Stimulated activated CD4-positive, alpha-beta T cell treated with anti-CD3 and anti-CD28 coated beads, TNF-alpha, amount 100 ng/mL, for 48 hours (primary cell): ENCODE results near the gene HNRNPF.
A peak's percentile ranks its signal among the peaks of the same experiment; 100 is the strongest.
"Not testable (repeated sequence)": the region's sequence is repeated elsewhere in the genome, so short reads cannot be mapped to it uniquely, and the experiment has no call there.

Experiments
- DNase-seq, 3 donors: peaks; one replicate each; pipeline ENCODE4 v3.0.0-alpha.2; 2020; ENCODE audit warnings: low read depth in 3 of 3

HNRNPF gene, protein sequence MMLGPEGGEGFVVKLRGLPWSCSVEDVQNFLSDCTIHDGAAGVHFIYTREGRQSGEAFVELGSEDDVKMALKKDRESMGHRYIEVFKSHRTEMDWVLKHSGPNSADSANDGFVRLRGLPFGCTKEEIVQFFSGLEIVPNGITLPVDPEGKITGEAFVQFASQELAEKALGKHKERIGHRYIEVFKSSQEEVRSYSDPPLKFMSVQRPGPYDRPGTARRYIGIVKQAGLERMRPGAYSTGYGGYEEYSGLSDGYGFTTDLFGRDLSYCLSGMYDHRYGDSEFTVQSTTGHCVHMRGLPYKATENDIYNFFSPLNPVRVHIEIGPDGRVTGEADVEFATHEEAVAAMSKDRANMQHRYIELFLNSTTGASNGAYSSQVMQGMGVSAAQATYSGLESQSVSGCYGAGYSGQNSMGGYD

DNA sequence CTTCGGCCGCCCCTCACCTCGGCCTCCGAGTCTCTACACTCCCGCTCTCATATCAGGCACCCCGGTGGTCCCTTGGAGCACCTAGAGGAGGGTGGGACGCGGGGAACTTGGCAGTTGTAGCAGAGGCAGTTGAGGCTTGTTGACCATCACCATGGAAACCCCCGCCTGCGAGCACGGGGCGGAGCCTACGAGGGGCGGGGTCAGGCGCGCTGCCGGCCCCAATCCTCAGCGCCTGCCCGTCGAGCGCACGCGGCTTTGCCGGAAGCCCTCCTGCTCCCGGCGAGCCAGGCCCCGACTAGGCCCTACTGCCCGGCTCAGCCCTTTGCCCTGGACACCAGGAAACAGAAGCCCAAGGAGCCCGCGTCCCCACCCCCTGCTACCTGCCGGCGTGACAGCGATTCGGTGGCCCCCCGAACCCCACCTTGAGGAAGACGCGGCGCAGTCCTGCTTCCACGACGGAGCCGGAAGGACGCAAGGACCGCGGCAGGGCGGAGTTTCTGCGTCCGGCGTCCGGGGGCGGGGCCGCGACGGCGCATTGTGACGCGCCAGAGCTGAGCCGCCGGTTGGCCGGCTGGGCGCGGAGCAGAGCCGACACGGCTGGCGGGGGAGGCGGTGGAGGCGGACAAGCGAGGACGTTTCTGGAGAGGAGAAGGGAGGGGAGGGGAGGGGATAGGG, at the start of gene HNRNPF:
HNRNPF (minus strand) TSS at position 477 of the 675 bp plus-strand sequence. CDS start 21,302 bp downstream, outside the sequence.
- peak; percentile 87 to 95 (median 91) for DNase-seq

DNA sequence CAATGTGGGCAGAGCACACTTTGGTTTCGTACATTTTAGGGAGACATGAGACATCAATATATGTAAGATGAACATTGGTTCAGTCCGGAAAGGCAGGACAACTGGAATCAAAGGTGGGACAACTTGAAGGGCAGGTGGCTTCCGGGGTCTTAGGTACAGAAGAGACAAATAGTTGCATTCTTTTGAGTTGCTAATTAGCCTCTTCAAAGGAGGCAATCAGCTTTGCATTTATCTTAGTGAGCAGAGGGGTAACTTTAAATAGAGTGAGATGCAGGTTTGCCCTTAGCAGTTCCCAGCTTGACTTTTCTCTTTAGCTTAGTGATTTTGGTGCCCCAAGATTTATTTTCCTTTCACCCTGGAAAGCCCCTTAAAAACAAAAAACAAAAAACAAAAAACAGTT, 49.2 kb upstream of the HNRNPF start:
- DNase-seq: no peak

DNA sequence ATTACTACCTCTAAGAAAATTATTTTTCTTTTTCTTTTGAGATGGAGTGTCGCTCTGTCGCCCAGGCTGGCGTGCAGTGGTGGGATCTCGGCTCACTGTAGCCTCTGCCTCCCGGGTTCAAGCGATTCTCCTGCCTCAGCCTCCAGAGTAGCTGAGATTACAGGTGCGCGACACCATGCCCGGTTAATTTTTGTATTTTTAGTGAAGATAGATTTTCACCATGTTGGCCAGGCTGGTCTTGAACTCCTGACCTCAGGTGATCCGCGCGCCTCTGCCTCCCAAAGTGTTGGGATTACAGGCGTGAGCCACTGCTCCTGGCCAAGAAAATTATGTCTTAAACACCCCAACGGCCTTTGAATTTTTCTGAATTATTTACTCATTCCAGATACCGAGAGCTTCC, 47.6 kb upstream of the HNRNPF start:
- DNase-seq: not testable (repeated sequence)

DNA sequence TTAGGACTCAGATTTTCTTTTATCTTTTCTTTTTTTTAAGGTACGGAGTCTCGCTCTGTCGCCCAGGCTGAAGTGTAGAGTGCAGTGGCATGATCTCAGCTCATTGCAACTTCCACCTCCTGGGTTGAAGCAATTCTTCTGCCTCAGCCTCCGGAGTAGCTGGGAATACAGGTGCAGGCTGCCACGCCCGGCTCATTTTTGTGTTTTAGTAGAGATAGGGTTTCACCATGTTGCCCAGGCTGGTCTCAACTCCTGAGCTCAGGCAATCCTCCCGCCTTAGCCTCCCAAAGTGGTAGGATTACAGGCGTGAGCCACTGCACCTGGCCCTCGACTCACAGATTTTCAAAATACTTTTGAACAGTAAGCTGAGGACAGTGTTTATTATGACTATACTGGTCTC, 45.0 kb upstream of the HNRNPF start:
- not testable (repeated sequence) for DNase-seq

DNA sequence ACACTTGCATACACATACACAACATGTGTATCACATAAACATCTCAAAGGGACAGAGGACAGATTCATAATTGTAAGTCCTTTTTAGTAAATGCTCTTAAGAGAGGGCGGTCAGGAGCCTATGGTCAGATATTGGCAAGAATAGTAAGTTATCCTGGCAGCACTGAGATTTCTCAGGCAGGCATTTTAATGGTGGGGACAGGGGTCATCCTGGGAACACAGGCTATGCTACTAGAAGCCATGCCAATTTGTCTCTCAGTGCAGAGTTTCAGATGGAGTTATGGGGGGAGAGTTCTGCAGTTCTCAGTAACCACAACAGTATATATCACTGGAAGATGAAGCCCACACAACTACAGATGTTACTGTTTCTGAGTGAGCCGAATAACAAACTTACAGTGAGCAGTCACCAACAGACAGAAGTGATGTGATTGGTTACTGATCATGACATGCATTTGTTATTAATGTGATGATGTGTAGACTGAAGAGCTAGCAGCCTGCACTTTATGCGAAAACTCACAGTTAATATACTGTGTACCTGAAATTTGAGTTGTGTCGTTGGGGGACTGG, 44.4 kb upstream of the HNRNPF start:
- DNase-seq: no peak

DNA sequence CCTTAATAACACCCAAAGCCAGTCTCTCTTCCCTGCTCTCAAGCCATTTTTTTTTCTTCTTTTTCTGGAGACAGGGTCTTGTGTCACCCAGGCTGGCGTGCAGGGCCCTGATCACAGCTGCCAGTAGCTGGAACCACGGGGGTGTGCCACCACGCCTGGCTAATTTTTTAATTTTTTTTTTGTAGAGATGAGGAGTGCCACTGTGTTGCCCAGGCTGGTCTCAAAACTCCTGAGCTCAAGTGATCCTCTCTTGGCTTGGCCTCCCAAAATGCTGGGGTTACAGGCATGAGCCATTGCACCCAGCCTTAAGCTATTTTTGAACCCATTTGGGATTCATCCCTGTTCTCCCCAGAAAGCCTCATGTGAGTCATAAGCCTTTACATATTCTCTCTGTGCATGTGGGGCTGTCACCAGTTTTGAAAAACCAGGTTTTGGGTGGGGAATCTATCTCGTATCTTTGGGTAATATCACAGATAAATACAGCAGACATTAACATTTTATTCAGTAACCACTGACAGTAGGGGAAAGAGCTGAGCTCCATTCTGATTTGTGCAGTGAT, 43.4 kb upstream of the HNRNPF start:
- DNase-seq: no peak

DNA sequence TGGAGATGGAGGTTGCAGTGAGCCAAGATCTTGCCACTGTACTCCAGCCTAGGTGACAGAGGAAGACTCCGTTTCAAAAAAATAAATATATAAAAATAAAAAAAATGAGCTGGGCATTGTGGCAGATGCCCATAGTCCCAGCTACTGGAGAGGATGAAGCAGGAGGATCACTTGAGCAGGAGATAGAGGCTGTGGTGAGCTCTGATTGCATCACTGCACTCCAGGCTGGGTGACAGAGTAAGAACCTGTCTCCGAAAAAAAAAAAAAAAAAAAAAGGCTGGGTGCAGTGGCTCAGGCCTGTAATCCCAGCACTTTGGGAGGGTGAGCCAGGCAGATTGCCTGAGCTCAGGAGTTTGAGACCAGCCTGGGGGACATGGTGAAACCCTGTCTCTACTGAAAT, 39.8 kb upstream of the HNRNPF start:
- DNase-seq: no peak

DNA sequence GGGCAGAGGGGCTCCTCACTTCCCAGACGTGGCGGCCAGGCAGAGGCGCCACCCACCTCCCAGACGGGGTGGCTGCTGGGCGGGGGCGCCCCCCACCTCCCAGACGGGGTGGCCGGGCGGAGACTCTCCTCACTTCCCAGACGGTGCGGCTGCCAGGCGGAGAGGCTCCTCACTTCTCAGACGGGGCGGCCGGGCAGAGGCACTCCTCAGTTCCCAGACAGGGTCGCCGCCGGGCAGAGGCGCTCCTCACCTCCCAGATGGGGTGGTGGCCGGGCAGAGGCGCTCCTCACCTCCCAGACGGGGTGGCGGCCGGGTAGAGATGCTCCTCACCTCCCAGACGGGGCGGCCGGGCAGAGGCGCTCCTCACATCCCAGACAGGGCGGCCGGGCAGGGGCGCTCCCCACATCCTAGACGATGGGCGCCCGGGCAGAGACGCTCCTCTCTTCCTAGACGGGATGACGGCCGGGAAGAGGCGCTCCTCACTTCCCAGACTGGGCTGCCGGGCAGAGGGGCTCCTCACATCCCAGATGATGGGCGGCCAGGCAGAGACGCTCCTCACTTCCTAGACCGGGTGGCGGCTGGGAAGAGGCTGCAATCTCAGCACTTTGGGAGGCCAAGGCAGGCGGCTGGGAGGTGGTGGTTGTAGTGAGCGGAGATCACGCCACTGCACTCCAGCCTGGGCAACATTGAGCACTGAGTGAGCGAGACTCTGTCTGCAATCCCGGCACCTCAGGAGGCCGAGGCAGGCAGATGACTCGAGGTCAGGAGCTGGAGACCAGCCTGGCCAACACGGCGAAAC, 37.4 kb upstream of the HNRNPF start:
- not testable (repeated sequence) for DNase-seq

DNA sequence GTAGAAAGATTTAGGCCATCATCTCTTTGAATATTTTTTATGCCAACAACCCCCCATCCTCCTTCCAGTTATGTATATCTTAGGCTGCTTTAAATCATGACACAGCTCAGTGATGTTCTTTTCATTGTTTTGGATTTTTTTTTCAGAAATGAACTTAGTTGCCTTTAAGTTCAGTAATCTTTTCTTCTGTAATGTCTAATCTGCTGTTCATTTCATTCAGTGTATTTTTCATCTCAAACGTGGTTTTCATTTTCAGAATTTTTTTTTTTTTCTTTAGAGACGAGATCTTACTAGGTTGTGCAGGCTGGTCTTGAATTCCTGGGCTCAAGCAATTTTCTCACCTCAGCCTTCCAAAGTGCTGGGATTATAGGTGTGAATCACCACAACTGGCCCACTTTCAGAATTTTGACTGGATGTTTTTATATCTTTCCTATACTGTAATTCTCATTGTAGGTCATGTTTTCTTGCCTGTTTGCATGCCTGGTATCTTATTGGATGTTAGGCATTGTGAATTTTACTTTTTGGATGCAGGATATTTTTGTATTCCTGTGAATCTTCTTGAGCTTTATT, 36.0 kb upstream of the HNRNPF start:
- DNase-seq: no peak

DNA sequence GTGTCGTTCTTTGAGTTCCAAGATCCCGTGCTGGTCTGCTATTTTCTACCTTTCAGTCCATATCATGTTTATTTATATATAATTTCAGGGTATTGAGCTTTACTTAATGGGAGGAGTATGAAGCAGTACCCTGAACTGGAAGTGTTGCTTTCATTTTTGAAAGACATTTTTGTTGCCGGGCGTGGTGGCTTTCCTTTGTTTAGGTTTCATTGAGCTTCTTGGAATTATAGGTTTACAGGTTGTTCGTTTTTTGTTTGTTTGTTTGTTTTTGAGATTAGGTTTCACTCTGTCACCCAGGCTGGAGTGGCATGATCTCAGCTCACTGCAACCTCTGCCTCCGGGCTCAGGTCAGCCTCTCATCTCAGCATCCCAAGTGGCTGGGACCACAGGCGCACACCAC, 35.3 kb upstream of the HNRNPF start:
- no peak for DNase-seq

DNA sequence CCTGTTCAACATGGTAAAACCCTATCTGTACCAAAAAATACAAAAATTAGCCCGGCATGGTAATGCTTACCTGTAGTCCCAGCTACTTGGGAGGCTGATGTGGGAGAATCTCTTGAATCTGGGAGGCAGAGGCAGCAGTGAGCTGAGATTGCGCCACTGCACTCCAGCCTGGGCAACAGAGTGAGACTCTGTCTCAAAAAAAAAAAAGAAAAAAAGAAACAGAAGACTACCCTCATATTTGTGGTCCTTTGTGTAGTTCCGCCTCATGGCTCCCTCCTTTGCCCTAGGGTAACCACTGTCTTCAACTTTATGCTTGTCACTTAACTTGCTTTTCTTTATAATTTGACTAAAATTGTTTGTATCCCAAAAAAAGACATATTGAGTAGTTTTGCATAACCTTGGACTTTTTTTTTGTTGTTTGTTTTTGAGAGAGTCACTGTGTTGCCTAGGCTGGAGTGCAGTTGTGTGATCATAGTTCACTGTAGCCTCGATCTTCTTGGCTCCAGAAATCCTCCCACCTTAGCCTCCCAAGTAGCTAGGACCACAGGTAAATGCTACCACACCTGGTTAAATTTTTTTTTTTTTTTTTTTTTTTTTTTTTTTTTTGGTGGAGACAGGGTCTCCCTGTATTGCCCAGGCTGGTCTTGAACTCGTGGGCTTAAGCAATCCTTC, 31.6 kb upstream of the HNRNPF start:
- no peak for DNase-seq

DNA sequence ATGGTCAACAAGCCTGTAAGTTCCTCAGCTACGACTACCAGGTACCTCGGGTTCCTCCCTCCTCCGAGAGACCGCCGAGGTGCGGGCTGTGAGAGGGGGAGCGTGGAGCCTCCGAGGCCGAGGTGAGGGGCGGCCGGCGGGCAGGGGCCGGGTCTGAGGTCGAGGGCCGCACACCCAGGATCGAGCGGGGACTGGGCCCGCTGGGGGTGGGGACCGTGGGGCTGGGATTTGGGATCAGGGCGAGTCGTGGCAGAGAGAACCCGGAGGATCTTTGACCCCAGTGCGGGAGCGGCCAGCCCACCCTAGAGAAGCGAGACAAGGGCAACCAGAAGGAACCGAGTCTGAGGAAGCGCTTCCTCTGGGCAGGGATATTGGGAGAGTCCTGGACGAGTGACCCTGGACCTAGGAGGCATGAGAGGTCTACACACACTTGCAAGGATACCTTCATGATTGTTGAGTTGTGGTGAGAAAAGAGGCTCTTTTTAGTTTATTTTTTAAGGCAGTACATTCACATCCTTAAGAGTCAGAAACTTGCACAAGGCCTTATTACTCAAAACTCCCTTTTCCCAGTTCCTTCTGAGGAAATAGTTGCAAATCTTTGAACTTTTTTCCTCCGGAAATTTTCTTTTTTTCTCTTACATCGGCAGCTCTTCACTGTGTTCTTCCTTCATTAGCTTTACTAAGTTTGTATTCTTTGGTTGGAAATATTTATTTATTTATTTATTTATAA, 28.3 kb upstream of the HNRNPF start:
- no peak for DNase-seq

DNA sequence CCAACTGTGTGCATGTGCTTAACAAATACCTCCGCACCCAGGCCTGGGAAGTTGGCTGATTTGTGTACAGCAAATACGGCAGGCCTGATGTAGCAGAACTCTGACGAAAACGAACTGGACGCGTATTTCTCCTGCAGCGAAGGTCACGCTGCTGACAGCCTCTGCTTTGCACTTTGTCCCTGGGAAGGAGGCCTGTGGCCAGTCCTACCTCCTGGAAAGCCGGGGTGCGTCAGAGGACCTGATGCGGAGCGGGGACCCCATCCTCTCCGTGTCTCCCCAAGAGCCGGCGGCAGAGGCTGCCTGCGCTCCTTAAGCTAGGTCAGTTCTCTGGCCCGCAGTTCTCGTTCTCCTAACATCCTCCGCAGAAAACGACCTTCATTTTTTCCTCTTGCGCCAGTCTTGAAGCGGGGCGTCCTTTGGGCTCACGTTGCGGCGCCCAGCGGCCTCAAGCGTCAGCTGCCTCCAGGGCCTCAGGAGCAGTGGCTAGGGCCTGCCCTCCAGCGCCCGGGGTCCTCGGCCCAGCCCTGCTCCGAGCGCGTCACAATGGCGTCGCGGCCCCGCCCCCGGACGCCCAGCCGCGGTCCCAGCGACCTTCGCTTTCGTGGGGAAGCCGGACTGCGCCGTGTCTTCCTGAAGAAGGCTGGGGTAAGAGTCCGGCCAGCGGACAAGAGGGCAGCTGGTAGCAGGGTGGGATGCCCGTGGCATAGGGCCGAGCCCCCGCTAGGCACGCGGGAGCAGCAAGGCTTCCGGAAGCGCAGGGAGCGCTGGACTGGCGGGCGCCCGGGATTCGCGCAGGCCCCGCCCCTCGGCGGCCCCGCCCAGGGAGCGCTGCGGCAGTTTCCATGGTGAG, 27.5 kb upstream of the HNRNPF start, which contains the start of gene ZNF487:
ZNF487 (plus strand) TSS at position 821 of the 850 bp plus-strand sequence. CDS start 38,703 bp downstream, outside the sequence.
- peak; percentile 71 to 82 (median 75) for DNase-seq

DNA sequence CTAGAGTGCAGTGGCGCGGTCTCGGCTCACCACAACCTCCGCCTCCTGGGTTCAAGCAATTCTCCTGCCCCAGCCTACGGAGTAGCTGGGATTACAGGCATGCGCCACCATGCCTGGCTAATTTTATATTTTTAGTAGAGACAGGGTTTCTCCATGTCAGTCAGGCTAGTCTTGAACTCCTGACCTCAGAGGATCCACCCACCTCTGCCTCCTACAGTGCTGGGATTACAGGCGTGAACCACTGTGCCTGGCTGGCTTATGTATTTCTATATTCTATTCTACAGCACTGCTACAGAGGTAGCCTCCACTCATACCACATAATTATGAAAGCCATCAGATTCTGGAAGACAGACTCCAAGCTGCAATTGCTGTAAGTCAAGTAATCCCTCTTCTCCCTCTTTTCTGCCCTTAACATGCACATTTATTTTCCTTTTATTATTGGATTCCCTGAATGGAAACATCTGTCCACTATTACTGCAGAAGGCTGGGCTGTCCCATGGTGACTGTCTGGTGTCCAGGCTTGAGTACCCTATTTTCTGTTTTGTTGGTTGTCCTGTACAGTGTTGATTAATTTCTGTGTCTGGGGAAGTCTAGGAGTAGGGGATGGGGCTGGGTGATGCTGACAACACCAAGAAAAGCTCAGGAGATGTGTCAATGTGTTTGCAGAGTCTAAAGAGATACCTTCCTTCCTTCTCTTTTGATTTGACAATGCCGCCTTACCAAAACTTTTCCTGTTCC, 22.1 kb upstream of the HNRNPF start:
- DNase-seq: no peak

DNA sequence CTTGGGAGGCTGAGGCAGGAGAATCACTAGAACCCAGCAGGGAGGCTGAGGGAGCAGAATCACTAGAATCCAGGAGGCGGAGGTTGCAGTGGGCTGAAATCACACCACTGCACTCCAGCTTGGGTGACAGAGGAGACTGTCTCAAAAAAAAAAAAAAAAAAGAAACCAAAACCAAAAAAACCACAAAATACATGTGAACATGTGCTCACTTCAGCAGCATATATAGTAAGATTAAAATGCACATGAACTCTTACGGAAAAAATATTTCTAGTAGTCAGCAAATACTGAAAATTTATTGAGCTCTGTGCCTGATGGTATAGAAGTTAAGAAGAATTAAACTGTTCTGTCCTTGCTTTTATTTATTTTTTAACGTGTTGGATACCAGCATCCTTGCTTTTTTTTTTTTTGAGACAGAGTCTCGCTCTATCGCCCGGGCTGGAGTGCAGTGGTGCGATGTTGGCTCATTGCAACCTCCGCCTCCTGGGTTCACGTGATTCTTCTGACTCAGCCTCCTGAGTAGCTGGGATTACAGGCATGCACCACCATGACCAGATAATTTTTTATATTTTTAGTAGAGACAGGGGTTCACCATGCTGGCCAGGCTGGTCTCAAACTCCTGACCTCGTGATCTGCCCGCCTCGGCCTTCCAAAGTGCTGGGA, 18.3 kb upstream of the HNRNPF start:
- DNase-seq: no peak

DNA sequence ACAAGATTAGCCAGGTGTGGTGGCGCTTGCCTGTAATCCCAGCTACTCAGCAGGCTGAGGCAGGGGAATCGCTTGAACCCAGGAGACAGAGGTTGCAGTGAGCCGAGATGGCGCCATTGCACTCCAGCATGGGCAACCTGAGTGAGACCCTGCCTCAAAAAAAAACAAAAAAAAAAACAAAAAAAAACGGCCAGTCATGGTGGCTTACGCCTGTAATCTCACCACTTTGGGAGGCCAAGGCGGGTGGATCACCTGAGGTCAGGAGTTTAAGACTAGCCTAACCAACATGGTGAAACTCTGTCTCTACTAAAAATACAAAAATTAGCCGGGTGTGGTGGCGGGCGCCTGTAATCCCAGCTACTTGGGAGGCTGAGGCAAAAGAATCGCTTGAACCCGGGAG, 17.5 kb upstream of the HNRNPF start:
- not testable (repeated sequence) for DNase-seq

DNA sequence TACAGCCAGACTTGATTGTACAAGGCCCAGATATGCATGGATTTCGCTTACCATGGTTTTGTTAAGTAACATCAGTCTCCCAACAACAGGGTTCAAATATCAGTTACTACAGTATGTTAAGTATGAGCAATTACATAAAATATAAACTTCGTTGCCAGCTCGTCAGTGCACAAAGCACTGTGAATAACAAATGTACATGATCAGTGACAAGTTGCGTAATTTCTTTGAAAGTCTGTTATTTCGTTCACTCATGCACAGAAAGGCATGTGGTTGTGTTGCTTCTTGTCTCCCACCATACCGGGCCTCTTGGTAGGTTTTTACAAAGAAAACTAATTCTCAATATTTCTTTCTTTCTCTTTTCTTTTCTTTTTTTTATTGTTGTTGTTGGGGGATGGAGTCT, 15.4 kb upstream of the HNRNPF start:
- no peak for DNase-seq

DNA sequence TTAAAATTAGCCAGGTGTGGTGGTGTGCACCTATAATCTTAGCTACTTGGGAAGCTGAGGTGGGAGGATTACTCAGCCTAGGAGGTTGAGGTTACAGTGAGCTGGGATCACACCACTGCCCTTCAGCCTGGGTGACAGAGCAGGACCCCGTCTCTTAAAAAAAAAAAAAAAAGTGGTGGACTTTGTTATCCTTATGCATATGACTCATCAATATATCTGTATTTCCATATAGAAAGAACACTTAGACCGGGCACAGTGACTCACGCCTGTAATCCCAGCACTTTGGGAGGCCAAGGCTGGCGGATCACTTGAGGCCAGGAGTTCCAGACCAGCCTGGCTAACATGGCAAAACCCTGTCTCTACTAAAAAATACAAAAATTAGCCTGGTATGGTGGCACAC, 13.0 kb upstream of the HNRNPF start:
- DNase-seq: not testable (repeated sequence)
